ENCODE measurements around the gene ZFX.

DNA sequence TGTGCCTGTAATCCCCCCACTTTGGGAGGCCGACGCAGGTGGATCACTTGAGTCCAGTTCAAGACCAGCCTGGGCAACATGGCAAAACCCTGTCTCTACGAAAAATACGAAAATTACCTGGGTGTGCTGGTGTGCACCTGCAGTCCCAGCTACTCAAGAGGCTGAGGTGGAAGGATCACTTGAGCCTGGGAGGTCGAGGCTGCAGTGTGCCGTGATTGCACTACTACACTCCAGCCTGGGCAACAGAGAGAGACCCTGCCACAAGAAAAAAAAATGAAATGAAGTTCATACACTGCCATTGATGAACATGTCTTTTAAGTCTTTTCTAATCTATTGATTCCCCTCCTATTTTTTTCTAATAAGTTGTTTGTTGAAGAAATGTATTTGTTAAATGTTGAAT, 5.0 kb upstream of the ZFX start:
- no peak for TF ChIP-seq HCFC1 (IDR thresholded peaks at IDR 0.05; ENCODE audit: low read length)
- no peak for TF ChIP-seq NRF1 (conservative IDR thresholded peaks at IDR 0.05; ENCODE audit: low read depth, low read length)
- TF ChIP-seq, protein P1, sequence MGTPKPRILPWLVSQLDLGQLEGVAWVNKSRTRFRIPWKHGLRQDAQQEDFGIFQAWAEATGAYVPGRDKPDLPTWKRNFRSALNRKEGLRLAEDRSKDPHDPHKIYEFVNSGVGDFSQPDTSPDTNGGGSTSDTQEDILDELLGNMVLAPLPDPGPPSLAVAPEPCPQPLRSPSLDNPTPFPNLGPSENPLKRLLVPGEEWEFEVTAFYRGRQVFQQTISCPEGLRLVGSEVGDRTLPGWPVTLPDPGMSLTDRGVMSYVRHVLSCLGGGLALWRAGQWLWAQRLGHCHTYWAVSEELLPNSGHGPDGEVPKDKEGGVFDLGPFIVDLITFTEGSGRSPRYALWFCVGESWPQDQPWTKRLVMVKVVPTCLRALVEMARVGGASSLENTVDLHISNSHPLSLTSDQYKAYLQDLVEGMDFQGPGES (IDR thresholded peaks at IDR 0.05), result no peak
